Gastroesophageal sphincter (tissue), 3 donors: ENCODE results near the gene TSSK3.

Experiments
- POLR2A ChIP-seq, 2 donors: fragments of 450-650 bp; IDR thresholded peaks; one replicate each; pipeline ENCODE4 v1.6.1; 2017; ENCODE audit warnings: antibody characterized with exemption in 2 of 2, mild to moderate bottlenecking in 2 of 2, moderate library complexity in 1 of 2
- POLR2AphosphoS5 ChIP-seq: sonication (generic); formaldehyde crosslinking; IDR thresholded peaks from one replicate; pipeline ENCODE4 v1.6.1; 2017; ENCODE audit warnings: antibody characterized with exemption
- TF ChIP-seq, protein P1 (sequence below), 4 experiments: fragments of 200-600 bp in 2 of 4; fragments of 450-650 bp in 2 of 4; sonication (generic) in 1 of 4; IDR thresholded peaks; one replicate each; pipeline ENCODE4 v1.5.1; 2017 to 2019; ENCODE audit warnings: antibody characterized with exemption in 4 of 4, mild to moderate bottlenecking in 2 of 4, moderate library complexity in 2 of 4

GRCh38 chr1:32341971-32342370 is 20.4 kb upstream of the TSSK3 start:
- TF ChIP-seq, protein P1, sequence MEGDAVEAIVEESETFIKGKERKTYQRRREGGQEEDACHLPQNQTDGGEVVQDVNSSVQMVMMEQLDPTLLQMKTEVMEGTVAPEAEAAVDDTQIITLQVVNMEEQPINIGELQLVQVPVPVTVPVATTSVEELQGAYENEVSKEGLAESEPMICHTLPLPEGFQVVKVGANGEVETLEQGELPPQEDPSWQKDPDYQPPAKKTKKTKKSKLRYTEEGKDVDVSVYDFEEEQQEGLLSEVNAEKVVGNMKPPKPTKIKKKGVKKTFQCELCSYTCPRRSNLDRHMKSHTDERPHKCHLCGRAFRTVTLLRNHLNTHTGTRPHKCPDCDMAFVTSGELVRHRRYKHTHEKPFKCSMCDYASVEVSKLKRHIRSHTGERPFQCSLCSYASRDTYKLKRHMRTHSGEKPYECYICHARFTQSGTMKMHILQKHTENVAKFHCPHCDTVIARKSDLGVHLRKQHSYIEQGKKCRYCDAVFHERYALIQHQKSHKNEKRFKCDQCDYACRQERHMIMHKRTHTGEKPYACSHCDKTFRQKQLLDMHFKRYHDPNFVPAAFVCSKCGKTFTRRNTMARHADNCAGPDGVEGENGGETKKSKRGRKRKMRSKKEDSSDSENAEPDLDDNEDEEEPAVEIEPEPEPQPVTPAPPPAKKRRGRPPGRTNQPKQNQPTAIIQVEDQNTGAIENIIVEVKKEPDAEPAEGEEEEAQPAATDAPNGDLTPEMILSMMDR (IDR thresholded peaks at IDR 0.05), result no peak
- no peak for TF ChIP-seq POLR2AphosphoS5
- TF ChIP-seq POLR2A (IDR thresholded peaks at IDR 0.05), result no peak
